Measurements from ENCODE around the gene KCNC1. TPM values are rescaled to one million over a fixed set of nuclear protein-coding genes. Genes with fewer than 3 reads are reported as not detected.

KCNC1 gene
- total RNA-seq, 1 donor from 2014 or later: not detected

- DNase-seq (ENCODE audit: low spot score) (no peak), ATAC-seq (no peak)
Observed at GRCh38 chr11:17714356-17714854, 20.2 kb upstream of the KCNC1 start.

GRCh38 chr11:17714870-17715269, 19.7 kb upstream of the KCNC1 start:
- no peak for ATAC-seq
- DNase-seq (ENCODE audit: low spot score): no peak

- ATAC-seq: no peak
- no peak for DNase-seq (ENCODE audit: low spot score)
Observed at GRCh38 chr11:17716807-17717206, 17.8 kb upstream of the KCNC1 start.

GRCh38 chr11:17718015-17718414, 16.6 kb upstream of the KCNC1 start:
- ATAC-seq: no peak
- DNase-seq (ENCODE audit: low spot score): no peak

GRCh38 chr11:17718510-17718962, 16.0 kb upstream of the KCNC1 start:
- no peak for DNase-seq (ENCODE audit: low spot score)

GRCh38 chr11:17719028-17719937, 15.3 kb upstream of the KCNC1 start, which contains the start of gene MYOD1:
TSS of gene MYOD1 (plus strand) at chr11:17719571. CDS start at chr11:17719783, 212 bp downstream.
- no peak for DNase-seq (ENCODE audit: low spot score)
- ATAC-seq: peak; percentile 44

More at GRCh38 chr11:17718510-17718962, 16.0 kb upstream of the KCNC1 start:
- ATAC-seq: no peak

- DNase-seq (ENCODE audit: low spot score) (no peak), ATAC-seq (no peak)
Observed at GRCh38 chr11:17719938-17720795, 14.4 kb upstream of the KCNC1 start.

- ATAC-seq (no peak), DNase-seq (ENCODE audit: low spot score) (no peak)
Observed at GRCh38 chr11:17720796-17721171, 13.8 kb upstream of the KCNC1 start.

- no peak for ATAC-seq
- no peak for DNase-seq (ENCODE audit: low spot score)
Observed at GRCh38 chr11:17721242-17721999, 13.2 kb upstream of the KCNC1 start.

GRCh38 chr11:17722000-17722643, 12.5 kb upstream of the KCNC1 start:
- no peak for DNase-seq (ENCODE audit: low spot score)
- ATAC-seq: peak; percentile 64

GRCh38 chr11:17724020-17724908, 10.3 kb upstream of the KCNC1 start:
- DNase-seq (ENCODE audit: low spot score) (no peak), ATAC-seq (no peak)

- DNase-seq (ENCODE audit: low spot score) (no peak), ATAC-seq (no peak)
Observed at GRCh38 chr11:17725174-17725573, 9.4 kb upstream of the KCNC1 start.

GRCh38 chr11:17730137-17730536, 4.4 kb upstream of the KCNC1 start:
- no peak for DNase-seq (ENCODE audit: low spot score)
- no peak for ATAC-seq

GRCh38 chr11:17730608-17731462, 3.7 kb upstream of the KCNC1 start:
- DNase-seq (ENCODE audit: low spot score) (peak; percentile 97), ATAC-seq (peak; percentile 95)

GRCh38 chr11:17733261-17733660, 1.3 kb upstream of the KCNC1 start:
- DNase-seq (ENCODE audit: low spot score) (no peak), ATAC-seq (no peak)

- peak; percentile 74 for ATAC-seq
- DNase-seq (ENCODE audit: low spot score): peak; percentile 63
Observed at GRCh38 chr11:17734986-17735817, 621 bp downstream of the KCNC1 start.

Measured in left lobe of liver (tissue), 2 donors.